ENCODE data around the gene RTCA.

GRCh38 chr1:100308777-100309176 lies 42.8 kb downstream of the RTCA start:
- TF ChIP-seq CTCF (conservative IDR thresholded peaks at IDR 0.05 in 1 of 2, IDR thresholded peaks at IDR 0.05 in 1 of 2; ENCODE audit: extremely low read depth in 1 of 2, insufficient read depth in 1 of 2, low read depth in 1 of 2, low read length in 2 of 2) (no peak), EZH2 (IDR thresholded peaks at IDR 0.05; ENCODE audit: borderline replicate concordance, low read length) (no peak)

Data from mammary epithelial cell (primary cell).